ENCODE data around the gene DIAPH1.

GRCh38 chr5:141637767-141638419 is 19.1 kb upstream of the DIAPH1 start:
- TF ChIP-seq CTCF (IDR thresholded peaks at IDR 0.05) (no peak), POLR2A (IDR thresholded peaks at IDR 0.05) (no peak), POLR2AphosphoS5 (IDR thresholded peaks at IDR 0.05) (no peak)
